Uterus (tissue), 2 donors: Measurements from ENCODE around the gene LRRN3.

Source experiments
- CTCF ChIP-seq, 4 experiments: fragments of 200-600 bp in 2 of 4; fragments of 450-650 bp in 2 of 4; sonication (generic) in 2 of 4; IDR thresholded peaks; one replicate each; pipeline ENCODE4 v1.5.1; 2016 to 2019; ENCODE audit warnings: antibody characterized with exemption in 4 of 4, mild to moderate bottlenecking in 2 of 4, moderate library complexity in 1 of 4
- POLR2A ChIP-seq, 2 donors: fragments of 450-650 bp; IDR thresholded peaks; one replicate each; pipeline ENCODE4 v1.6.1; 2016; ENCODE audit warnings: antibody characterized with exemption in 2 of 2, mild to moderate bottlenecking in 1 of 2, moderate library complexity in 1 of 2

- TF ChIP-seq CTCF (IDR thresholded peaks at IDR 0.05) (no peak), POLR2A (IDR thresholded peaks at IDR 0.05) (no peak)
Observed at GRCh38 chr7:111107579-111107978, 16.7 kb downstream of the LRRN3 start.
